Right lobe of liver (tissue), 4 donors: Measurements from ENCODE around the gene SSH2.

Experiments used
- CTCF ChIP-seq, 4 donors: fragments of 200-600 bp in 3 of 4; fragments of 450-650 bp in 1 of 4; IDR thresholded peaks; one replicate each; pipeline versions ENCODE4 v1.5.1 to v1.8.0; 2016 to 2022; ENCODE audit warnings: antibody characterized with exemption in 4 of 4, mild to moderate bottlenecking in 2 of 4
- POLR2A ChIP-seq: fragments of 450-650 bp; IDR thresholded peaks from one replicate; pipeline ENCODE4 v1.6.1; 2017; ENCODE audit warnings: antibody characterized with exemption, mild to moderate bottlenecking
- donor health status: DM: no; HTN: no; CAD: no.
- donor health status: DM: no; HTN: no; CAD: no.
- donor health status: DM: no; HTN: yes; CAD: no.

- TF ChIP-seq CTCF (IDR thresholded peaks at IDR 0.05) (no peak), POLR2A (no peak)
These were observed 333.9 kb downstream of the SSH2 start for GRCh38 chr17:29595943-29596774.
